DND-41 (cell line): ENCODE results near the gene LCN2.

ENCODE experiments used
- ATAC-seq: fragments of 200-7000 bp; cut with Tn5 transposase; 3 replicates; pipeline ENCODE4 v1.9.1; 2021; ENCODE audit warnings: low read depth; ENCODE audit not compliant: insufficient read depth
- DNase-seq: peaks from one replicate; pipeline ENCODE4 v3.0.0-alpha.2; 2020
- H2AFZ ChIP-seq: 2 replicates; pipeline ENCODE4 v1.6.0; 2012; ENCODE audit warnings: low read depth, low read length
- H3K27ac ChIP-seq: 2 replicates; pipeline ENCODE4 v1.5.1; 2012; ENCODE audit warnings: low read length, inconsistent platforms
- H3K27me3 ChIP-seq: fragments of 200-600 bp; sonication (generic); 2 replicates; pipeline ENCODE4 v1.6.0; 2012; ENCODE audit warnings: low read length, mild to moderate bottlenecking, inconsistent platforms; ENCODE audit not compliant: insufficient read depth, poor library complexity
- H3K36me3 ChIP-seq: 2 replicates; pipeline ENCODE4 v1.5.1; 2012; ENCODE audit warnings: low read length, inconsistent platforms; ENCODE audit not compliant: insufficient read depth
- H3K4me1 ChIP-seq: 2 replicates; pipeline ENCODE4 v1.5.1; 2012; ENCODE audit warnings: mild to moderate bottlenecking, low read length; ENCODE audit not compliant: insufficient read depth
- H3K4me2 ChIP-seq: 2 replicates; pipeline ENCODE4 v1.6.0; 2012; ENCODE audit warnings: mild to moderate bottlenecking, moderate library complexity, low read length, inconsistent platforms; ENCODE audit not compliant: insufficient read depth
- H3K4me3 ChIP-seq, 2 experiments: fragments of 200-600 bp in 1 of 2; shearing (Covaris generic) in 1 of 2; 2 replicates each; pipeline ENCODE4 v1.5.1; 2012 to 2016; ENCODE audit warnings: inconsistent platforms in 2 of 2, low read length in 2 of 2, mild to moderate bottlenecking in 2 of 2, low read depth in 1 of 2, moderate library complexity in 1 of 2
- H3K79me2 ChIP-seq: 2 replicates; pipeline ENCODE4 v1.6.0; 2012; ENCODE audit warnings: low read length, inconsistent platforms; ENCODE audit not compliant: insufficient read depth
- H3K9ac ChIP-seq: 2 replicates; pipeline ENCODE4 v1.6.0; 2012; ENCODE audit warnings: low read depth, mild to moderate bottlenecking, inconsistent platforms, low read length, moderate library complexity
- H3K9me3 ChIP-seq: 2 replicates; pipeline ENCODE4 v1.5.1; 2012; ENCODE audit warnings: low read length, moderate library complexity, mild to moderate bottlenecking, inconsistent platforms; ENCODE audit not compliant: insufficient read depth, severe bottlenecking
- H4K20me1 ChIP-seq: 2 replicates; pipeline ENCODE4 v1.6.0; 2012; ENCODE audit warnings: low read length; ENCODE audit not compliant: insufficient read depth
- EZH2 ChIP-seq: IDR thresholded peaks from 3 replicates; pipeline ENCODE4 v1.6.1; 2012; ENCODE audit warnings: borderline replicate concordance, low read depth, mild to moderate bottlenecking, moderate library complexity, low read length, inconsistent platforms; ENCODE audit not compliant: severe bottlenecking
- TF ChIP-seq, protein P1 (sequence below): IDR thresholded peaks from 2 replicates; pipeline ENCODE4 v1.5.1; 2012; ENCODE audit warnings: borderline replicate concordance, low read length, moderate library complexity, mild to moderate bottlenecking; ENCODE audit not compliant: poor library complexity, severe bottlenecking; ENCODE audit errors: extremely low read depth

Gene LCN2

DNA sequence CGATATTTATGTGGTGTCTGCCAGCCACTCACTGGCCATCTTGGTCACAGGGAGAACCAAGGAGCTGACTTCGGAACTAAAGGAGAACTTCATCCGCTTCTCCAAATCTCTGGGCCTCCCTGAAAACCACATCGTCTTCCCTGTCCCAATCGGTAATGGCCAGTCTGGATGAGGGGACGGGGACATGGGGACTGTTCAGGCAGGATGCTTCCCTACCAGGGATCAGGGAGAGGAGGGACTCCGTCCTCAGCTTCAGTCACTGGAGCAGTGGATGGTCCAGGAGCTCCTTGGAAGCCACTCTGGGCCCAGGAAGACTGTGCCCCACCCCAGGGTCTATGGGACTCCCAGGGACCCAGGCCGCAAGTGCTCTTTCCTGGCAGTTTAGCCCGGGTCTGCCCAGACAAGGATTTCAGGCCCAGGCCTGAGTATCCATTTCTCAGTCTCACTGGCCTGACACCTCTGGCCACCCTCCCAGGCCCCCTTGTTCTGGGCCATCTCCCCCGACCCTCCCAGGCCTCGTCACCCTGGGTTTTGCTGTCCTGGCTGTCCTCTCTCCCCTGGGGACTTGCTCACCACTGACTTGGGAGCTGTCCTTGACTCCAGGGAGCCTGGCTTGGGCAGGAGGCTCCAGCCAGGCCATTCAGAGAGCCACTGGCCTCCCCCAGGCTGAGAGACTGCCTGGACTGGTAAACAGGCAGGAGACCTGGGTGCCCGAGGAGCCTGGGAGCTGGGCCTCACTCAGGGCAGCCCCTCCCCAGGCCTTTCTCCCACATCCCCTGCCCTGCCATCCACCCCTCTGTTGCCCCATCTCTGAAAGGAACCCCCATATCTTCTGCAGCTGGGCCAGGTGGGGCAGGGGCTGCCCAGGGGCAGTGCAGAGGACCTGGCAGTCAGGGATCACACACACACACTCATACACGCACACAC is 3.1 kb downstream of the LCN2 start:
- no peaks in the 10 kb centered on the region for H4K20me1 ChIP-seq

DNA sequence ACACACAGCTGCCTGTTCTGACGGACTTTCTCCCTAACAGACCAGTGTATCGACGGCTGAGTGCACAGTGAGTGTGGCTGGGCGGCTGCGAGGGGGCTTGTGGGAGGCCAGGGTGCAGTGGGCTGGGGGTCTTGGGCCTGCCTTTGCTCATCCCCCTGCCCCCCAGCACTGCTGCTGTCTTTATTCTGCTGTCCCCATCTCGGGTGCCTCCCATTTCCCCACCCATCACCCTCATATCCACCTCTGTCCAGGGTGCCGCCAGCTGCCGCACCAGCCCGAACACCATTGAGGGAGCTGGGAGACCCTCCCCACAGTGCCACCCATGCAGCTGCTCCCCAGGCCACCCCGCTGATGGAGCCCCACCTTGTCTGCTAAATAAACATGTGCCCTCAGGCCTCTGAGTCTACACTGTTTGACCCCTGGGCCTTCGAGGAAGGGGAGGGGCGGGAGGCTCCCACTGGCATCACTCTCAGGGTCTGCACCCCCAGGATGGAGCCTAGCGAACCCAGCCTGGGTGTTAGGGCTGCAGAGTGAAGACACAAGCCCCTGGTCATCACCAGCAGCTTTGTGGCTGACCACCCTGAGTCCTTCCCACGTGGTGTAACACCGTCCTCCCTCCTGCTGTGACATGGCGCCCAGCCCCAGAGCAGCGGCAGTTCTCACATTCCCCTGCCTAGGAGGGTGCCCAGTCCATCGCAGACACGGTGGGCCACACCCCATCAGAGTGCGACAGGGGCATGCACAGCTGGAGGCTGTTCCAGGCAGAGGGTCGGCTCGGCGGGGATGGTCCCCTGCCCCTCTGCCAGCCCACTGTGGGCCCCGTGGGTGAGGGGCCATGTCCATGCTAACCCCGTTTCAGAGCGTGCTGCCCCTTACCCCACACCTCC is 4.0 kb downstream of the LCN2 start:
- Histone ChIP-seq H3K27me3 (no peaks in the 10 kb centered on the region), H3K9ac (no peak overlapping the region), H3K4me2 (no peak overlapping the region), H4K20me1 (no peaks in the 10 kb centered on the region), H3K36me3 (no peaks in the 10 kb centered on the region), H3K4me1 (no peaks in the 10 kb centered on the region), H3K79me2 (no peaks in the 10 kb centered on the region), H3K9me3 (no peaks in the 10 kb centered on the region), H3K4me3 (no peak overlapping the region), H2AFZ (no peak overlapping the region), H3K27ac (no peak overlapping the region)
- no peak for DNase-seq
- TF ChIP-seq, protein P1, sequence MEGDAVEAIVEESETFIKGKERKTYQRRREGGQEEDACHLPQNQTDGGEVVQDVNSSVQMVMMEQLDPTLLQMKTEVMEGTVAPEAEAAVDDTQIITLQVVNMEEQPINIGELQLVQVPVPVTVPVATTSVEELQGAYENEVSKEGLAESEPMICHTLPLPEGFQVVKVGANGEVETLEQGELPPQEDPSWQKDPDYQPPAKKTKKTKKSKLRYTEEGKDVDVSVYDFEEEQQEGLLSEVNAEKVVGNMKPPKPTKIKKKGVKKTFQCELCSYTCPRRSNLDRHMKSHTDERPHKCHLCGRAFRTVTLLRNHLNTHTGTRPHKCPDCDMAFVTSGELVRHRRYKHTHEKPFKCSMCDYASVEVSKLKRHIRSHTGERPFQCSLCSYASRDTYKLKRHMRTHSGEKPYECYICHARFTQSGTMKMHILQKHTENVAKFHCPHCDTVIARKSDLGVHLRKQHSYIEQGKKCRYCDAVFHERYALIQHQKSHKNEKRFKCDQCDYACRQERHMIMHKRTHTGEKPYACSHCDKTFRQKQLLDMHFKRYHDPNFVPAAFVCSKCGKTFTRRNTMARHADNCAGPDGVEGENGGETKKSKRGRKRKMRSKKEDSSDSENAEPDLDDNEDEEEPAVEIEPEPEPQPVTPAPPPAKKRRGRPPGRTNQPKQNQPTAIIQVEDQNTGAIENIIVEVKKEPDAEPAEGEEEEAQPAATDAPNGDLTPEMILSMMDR, result no peak
- TF ChIP-seq EZH2, result no peak
- ATAC-seq, result no peak

More for the DNA sequence above, 3.1 kb downstream of the LCN2 start:
- Histone ChIP-seq H3K27ac (no peak overlapping the region), H3K4me3 (no peak overlapping the region), H3K4me2 (no peak overlapping the region), H3K9ac (no peak overlapping the region), H3K79me2 (no peaks in the 10 kb centered on the region), H3K9me3 (no peaks in the 10 kb centered on the region), H3K27me3 (no peaks in the 10 kb centered on the region), H2AFZ (no peak overlapping the region), H3K4me1 (no peaks in the 10 kb centered on the region), H3K36me3 (no peaks in the 10 kb centered on the region)
- ATAC-seq (no peak), DNase-seq (no peak)
- TF ChIP-seq, protein P1, result no peak
- no peak for TF ChIP-seq EZH2

DNA sequence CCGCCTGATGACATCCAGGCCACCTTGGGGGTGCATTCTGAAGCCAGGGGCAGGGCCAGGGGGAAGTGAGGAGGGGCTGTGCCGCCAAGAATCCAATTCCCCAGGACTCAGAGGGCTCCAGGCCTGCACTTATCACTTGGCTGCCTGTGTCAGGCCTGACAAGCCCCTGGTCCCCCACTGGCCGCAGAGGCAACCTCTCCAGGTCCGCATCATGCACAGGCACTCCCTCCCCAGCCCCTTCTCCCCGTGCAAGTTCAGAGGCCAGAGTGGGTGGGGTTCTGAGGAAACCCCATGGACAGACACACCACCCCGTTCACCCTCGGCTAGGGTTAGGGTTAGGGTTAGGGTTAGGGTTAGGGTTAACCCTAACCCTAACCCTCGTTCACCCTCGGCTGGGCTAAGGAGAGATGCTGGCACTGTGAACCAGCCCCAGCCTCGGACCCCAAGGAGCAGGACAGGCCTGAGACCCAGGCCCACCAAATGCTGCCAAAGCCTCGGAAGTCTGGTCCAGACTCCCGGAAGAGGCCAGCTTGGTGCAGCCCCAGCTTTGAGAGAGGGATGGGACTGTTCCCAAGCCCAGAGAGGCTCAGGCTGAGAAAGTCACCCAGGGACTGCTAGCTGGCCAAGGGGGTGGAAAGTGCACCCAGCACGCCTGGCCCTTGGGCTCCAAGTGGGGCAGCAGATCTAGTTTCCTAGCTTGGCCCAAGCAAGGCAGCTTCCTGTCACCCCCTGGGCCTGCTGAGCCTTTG is 4.9 kb downstream of the LCN2 start:
- H4K20me1 ChIP-seq, result no peaks in the 10 kb centered on the region
- no peak overlapping the region for H3K9ac ChIP-seq
- H2AFZ ChIP-seq, result no peak overlapping the region
- no peaks in the 10 kb centered on the region for H3K36me3 ChIP-seq
- no peak overlapping the region for H3K4me2 ChIP-seq
- H3K27ac ChIP-seq, result no peak overlapping the region
- no peaks in the 10 kb centered on the region for H3K9me3 ChIP-seq
- H3K4me1 ChIP-seq, result no peaks in the 10 kb centered on the region
- DNase-seq, result no peak
- H3K27me3 ChIP-seq, result no peaks in the 10 kb centered on the region
- TF ChIP-seq, protein P1, result no peak
- no peak for TF ChIP-seq EZH2
- H3K4me3 ChIP-seq, result no peak overlapping the region
- ATAC-seq, result no peak
- H3K79me2 ChIP-seq, result no peaks in the 10 kb centered on the region
